OCI-LY1 (cell line): ENCODE data around the gene PPP2R2B.

Source experiments
- H2AFZ ChIP-seq: fragments of 200-600 bp; sonication (generic), shearing (Covaris generic); 2 replicates; pipeline ENCODE4 v1.6.0; 2014; ENCODE audit warnings: antibody characterized with exemption, mild to moderate bottlenecking, low read length
- H3F3A ChIP-seq: fragments of 200-600 bp; sonication (generic), shearing (Covaris generic); 2 replicates; pipeline ENCODE4 v1.6.0; 2014; ENCODE audit warnings: mild to moderate bottlenecking, antibody characterized with exemption, low read length, moderate library complexity; ENCODE audit not compliant: insufficient read depth
- H3K27ac ChIP-seq: fragments of 200-600 bp; sonication (generic); 2 replicates; pipeline ENCODE4 v1.5.1; 2014; ENCODE audit warnings: low read length, mixed run types, mild to moderate bottlenecking, low read depth; ENCODE audit not compliant: poor library complexity, severe bottlenecking
- H3K27me3 ChIP-seq: fragments of 200-600 bp; sonication (generic); 2 replicates; pipeline ENCODE4 v1.6.0; 2014; ENCODE audit warnings: antibody characterized with exemption, mild to moderate bottlenecking, low read length, moderate library complexity; ENCODE audit not compliant: insufficient read depth
- H3K36me3 ChIP-seq: fragments of 200-600 bp; sonication (generic); 2 replicates; pipeline ENCODE4 v1.6.1; 2014; ENCODE audit warnings: mild to moderate bottlenecking, antibody characterized with exemption, low read length, moderate library complexity, mixed read lengths; ENCODE audit not compliant: insufficient read depth
- H3K4me1 ChIP-seq: fragments of 200-600 bp; sonication (generic); 2 replicates; pipeline ENCODE4 v1.5.1; 2014; ENCODE audit warnings: mild to moderate bottlenecking, low read length, moderate library complexity; ENCODE audit not compliant: insufficient read depth, severe bottlenecking
- H3K4me2 ChIP-seq: fragments of 200-600 bp; sonication (generic), shearing (Covaris generic); 2 replicates; pipeline ENCODE4 v1.6.1; 2014; ENCODE audit warnings: low read length
- H3K4me3 ChIP-seq: fragments of 200-600 bp; sonication (generic); 2 replicates; pipeline ENCODE4 v1.5.1; 2014; ENCODE audit warnings: low read length, low read depth, mild to moderate bottlenecking, mixed read lengths; ENCODE audit not compliant: poor library complexity, severe bottlenecking
- H3K79me2 ChIP-seq: fragments of 200-600 bp; shearing (Covaris generic); 2 replicates; pipeline ENCODE4 v1.6.1; 2016; ENCODE audit warnings: mixed run types, low read length, mixed read lengths; ENCODE audit not compliant: insufficient read depth
- H3K9ac ChIP-seq: fragments of 200-600 bp; sonication (generic), shearing (Covaris generic); 2 replicates; pipeline ENCODE4 v1.6.1; 2014; ENCODE audit warnings: mild to moderate bottlenecking, low read length, mixed read lengths
- H3K9me2 ChIP-seq: fragments of 200-600 bp; sonication (generic), shearing (Covaris generic); 2 replicates; pipeline ENCODE4 v1.6.1; 2014; ENCODE audit warnings: low read depth, mild to moderate bottlenecking, low read length, mixed read lengths
- H3K9me3 ChIP-seq: fragments of 200-600 bp; shearing (Covaris generic); 2 replicates; pipeline ENCODE4 v1.6.1; 2014; ENCODE audit warnings: low read length, mixed read lengths
- H4K20me1 ChIP-seq: fragments of 200-600 bp; sonication (generic), shearing (Covaris generic); 2 replicates; pipeline ENCODE4 v1.6.0; 2016; ENCODE audit warnings: mild to moderate bottlenecking, low read length; ENCODE audit not compliant: insufficient read depth
- EZH2 ChIP-seq: fragments of 200-600 bp; sonication (generic), shearing (Covaris generic); IDR thresholded peaks from 2 replicates; pipeline ENCODE4 v1.8.0; 2017; ENCODE audit warnings: borderline replicate concordance, mixed run types, mild to moderate bottlenecking, antibody characterized with exemption, low read length, moderate library complexity, mixed read lengths
- TF ChIP-seq, protein P1 (sequence below): fragments of 200-600 bp; sonication (generic), shearing (Covaris generic); IDR thresholded peaks from 2 replicates; pipeline ENCODE4 v1.5.1; 2017; ENCODE audit warnings: mild to moderate bottlenecking, antibody characterized with exemption, low read length, moderate library complexity, mixed read lengths

Gene PPP2R2B

GRCh38 chr5:146595088-146595487, 283.5 kb downstream of the PPP2R2B start:
- Histone ChIP-seq H3K36me3 (no peaks in the 10 kb centered on the region), H3K9me2 (no peaks in the 10 kb centered on the region), H3K4me3 (no peak overlapping the region), H3K4me1 (no peaks in the 10 kb centered on the region), H3K4me2 (no peak overlapping the region), H3K9ac (no peak overlapping the region), H3K27ac (no peak overlapping the region), H4K20me1 (no peaks in the 10 kb centered on the region), H2AFZ (no peak overlapping the region), H3K79me2 (no peaks in the 10 kb centered on the region), H3F3A (no peaks in the 10 kb centered on the region), H3K9me3 (no peaks in the 10 kb centered on the region), H3K27me3 (no peaks in the 10 kb centered on the region)
- TF ChIP-seq, protein P1, sequence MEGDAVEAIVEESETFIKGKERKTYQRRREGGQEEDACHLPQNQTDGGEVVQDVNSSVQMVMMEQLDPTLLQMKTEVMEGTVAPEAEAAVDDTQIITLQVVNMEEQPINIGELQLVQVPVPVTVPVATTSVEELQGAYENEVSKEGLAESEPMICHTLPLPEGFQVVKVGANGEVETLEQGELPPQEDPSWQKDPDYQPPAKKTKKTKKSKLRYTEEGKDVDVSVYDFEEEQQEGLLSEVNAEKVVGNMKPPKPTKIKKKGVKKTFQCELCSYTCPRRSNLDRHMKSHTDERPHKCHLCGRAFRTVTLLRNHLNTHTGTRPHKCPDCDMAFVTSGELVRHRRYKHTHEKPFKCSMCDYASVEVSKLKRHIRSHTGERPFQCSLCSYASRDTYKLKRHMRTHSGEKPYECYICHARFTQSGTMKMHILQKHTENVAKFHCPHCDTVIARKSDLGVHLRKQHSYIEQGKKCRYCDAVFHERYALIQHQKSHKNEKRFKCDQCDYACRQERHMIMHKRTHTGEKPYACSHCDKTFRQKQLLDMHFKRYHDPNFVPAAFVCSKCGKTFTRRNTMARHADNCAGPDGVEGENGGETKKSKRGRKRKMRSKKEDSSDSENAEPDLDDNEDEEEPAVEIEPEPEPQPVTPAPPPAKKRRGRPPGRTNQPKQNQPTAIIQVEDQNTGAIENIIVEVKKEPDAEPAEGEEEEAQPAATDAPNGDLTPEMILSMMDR: no peak; the same call in 1 of the 2 replicates
- TF ChIP-seq EZH2: no peak

GRCh38 chr5:146592352-146592751, 286.2 kb downstream of the PPP2R2B start:
- H2AFZ ChIP-seq: no peak overlapping the region
- no peak overlapping the region for H3K9ac ChIP-seq
- H3F3A ChIP-seq: no peaks in the 10 kb centered on the region

DNA sequence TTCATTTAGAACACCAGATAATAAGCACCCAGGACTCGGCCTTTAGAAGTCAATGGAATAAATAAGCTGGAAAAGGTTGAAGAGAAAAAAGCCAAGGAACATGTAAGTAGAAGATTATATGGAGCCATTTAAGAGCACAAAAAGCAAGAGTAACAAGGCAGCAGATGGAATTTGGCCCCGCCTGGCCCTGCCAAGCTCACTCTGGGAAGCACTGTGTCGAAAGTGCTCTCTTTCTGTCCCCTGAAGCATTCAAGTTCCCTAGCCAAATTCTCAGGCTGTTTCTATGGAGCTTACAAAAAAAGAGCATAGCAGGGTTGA, 289.6 kb downstream of the PPP2R2B start:
- Histone ChIP-seq H3K36me3 (no peaks in the 10 kb centered on the region), H3K27me3 (no peaks in the 10 kb centered on the region), H3K4me1 (no peaks in the 10 kb centered on the region), H3K79me2 (no peaks in the 10 kb centered on the region), H3K9me2 (no peaks in the 10 kb centered on the region), H3K4me2 (no peak overlapping the region), H3K9ac (no peak overlapping the region), H4K20me1 (no peaks in the 10 kb centered on the region), H3K9me3 (no peaks in the 10 kb centered on the region), H2AFZ (no peak overlapping the region), H3F3A (no peaks in the 10 kb centered on the region), H3K27ac (no peak overlapping the region), H3K4me3 (no peak overlapping the region)
- TF ChIP-seq, protein P1: no peak
- TF ChIP-seq EZH2: no peak

More at GRCh38 chr5:146592352-146592751, 286.2 kb downstream of the PPP2R2B start:
- Histone ChIP-seq H3K36me3 (no peaks in the 10 kb centered on the region), H3K4me1 (no peaks in the 10 kb centered on the region), H3K27me3 (no peaks in the 10 kb centered on the region), H3K9me3 (no peaks in the 10 kb centered on the region), H3K9me2 (no peaks in the 10 kb centered on the region), H3K79me2 (no peaks in the 10 kb centered on the region), H3K4me2 (no peak overlapping the region), H4K20me1 (no peaks in the 10 kb centered on the region), H3K4me3 (no peak overlapping the region), H3K27ac (no peak overlapping the region)
- TF ChIP-seq EZH2: no peak
- TF ChIP-seq, protein P1: no peak
